Glutamatergic neuron (in vitro differentiated cells): Measurements from ENCODE around the gene FDX1. TPM values are rescaled to one million over a fixed set of nuclear protein-coding genes. Genes with fewer than 3 reads are reported as not detected.

Experiments
- DNase-seq: peaks from one replicate; pipeline ENCODE4 v3.0.0; 2022
- H3K27ac Mint-ChIP-seq: one replicate; pipeline ENCODE4 v1.8.0; 2020; ENCODE audit warnings: mild to moderate bottlenecking, mixed read lengths, inconsistent platforms; ENCODE audit not compliant: unreplicated experiment
- H3K27me3 Mint-ChIP-seq: one replicate; pipeline ENCODE4 v1.8.0; 2020; ENCODE audit warnings: mild to moderate bottlenecking, moderate library complexity, mixed read lengths, inconsistent platforms; ENCODE audit not compliant: unreplicated experiment
- H3K36me3 Mint-ChIP-seq: one replicate; pipeline ENCODE4 v1.8.0; 2020; ENCODE audit warnings: mild to moderate bottlenecking, mixed read lengths, inconsistent platforms; ENCODE audit not compliant: unreplicated experiment
- H3K4me1 Mint-ChIP-seq: one replicate; pipeline ENCODE4 v1.8.0; 2020; ENCODE audit warnings: mild to moderate bottlenecking, low read depth, mixed read lengths, inconsistent platforms; ENCODE audit not compliant: unreplicated experiment
- H3K4me3 Mint-ChIP-seq: one replicate; pipeline ENCODE4 v1.8.0; 2020; ENCODE audit warnings: mild to moderate bottlenecking, mixed read lengths, inconsistent platforms; ENCODE audit not compliant: unreplicated experiment
- H3K9me3 Mint-ChIP-seq: one replicate; pipeline ENCODE4 v1.8.0; 2020; ENCODE audit warnings: mild to moderate bottlenecking, moderate library complexity, mixed read lengths, inconsistent platforms; ENCODE audit not compliant: unreplicated experiment
- CTCF ChIP-seq: fragments of 200-600 bp; sonication (generic); IDR thresholded peaks from one replicate; pipeline ENCODE4 v1.5.0; 2021; ENCODE audit not compliant: partially characterized antibody, unreplicated experiment
- total RNA-seq: library from RNA; stranded (reverse); fragmentation: NEBNext Ultra II Directional; extraction: Animal tissue kit (Norgen Biotek cat#: 25700); gene quantifications from one replicate; pipeline ENCODE4 v1.2.1, GENCODE V29; 2021; ENCODE audit not compliant: unreplicated experiment

FDX1 gene
- total RNA-seq, 1 donor from 2014 or later = 5.4 TPM

DNA sequence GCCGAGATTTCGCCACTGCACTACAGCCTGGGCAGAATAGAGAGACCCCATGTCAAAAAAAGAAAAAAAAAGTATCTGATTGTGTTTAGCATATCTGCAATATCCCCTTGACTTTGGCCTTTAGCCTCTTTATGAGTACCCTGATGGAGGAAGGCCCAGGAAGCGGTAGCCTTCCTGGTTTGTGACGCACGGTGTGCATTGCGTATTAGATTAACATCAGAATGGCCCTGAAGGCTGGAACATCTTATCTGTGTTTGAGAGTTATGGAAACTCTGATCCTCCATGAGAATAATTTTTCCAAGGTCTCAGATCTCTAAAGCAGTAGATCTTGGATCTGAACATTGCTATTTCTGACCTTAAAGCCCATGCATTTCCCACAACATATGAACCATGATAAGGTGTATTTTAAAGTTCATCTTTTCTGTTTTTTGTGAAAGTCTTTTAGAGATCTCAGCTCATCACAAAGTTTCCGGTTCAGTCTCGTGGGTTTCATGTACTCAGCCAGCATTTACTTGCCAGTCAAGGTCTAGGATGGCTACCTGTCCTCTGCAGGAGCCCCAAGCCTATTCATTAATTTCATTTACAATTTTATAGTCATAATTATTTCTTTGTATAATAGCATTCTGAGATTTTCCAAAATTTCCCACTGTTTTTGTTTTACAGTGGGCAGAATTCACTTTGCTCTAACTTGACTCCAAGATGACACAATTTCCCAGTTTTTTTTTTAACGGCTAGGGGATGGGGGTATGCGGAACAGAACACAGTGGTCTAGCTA, 605 bp upstream of the FDX1 start:
- Mint-ChIP-seq H3K4me1 (peaks cover 16% of the 10 kb centered on the region), H3K27ac (peak overlapping the region; percentile 89)

GRCh38 chr11:110430267-110431050, 711 bp downstream of the FDX1 start:
- peaks cover 16% of the 10 kb centered on the region for H3K4me1 Mint-ChIP-seq
- H3K27ac Mint-ChIP-seq = peak overlapping the region; percentile 95
- no peak for DNase-seq
- H3K36me3 Mint-ChIP-seq = no peaks in the 10 kb centered on the region
- H3K9me3 Mint-ChIP-seq = peaks cover 9% of the 10 kb centered on the region
- peak overlapping the region; percentile 99 for H3K4me3 Mint-ChIP-seq
- H3K27me3 Mint-ChIP-seq = peaks cover 5% of the 10 kb centered on the region
- TF ChIP-seq CTCF = peak; percentile 26

More for the DNA sequence above, 605 bp upstream of the FDX1 start:
- Mint-ChIP-seq H3K36me3 (no peaks in the 10 kb centered on the region), H3K9me3 (peaks cover 9% of the 10 kb centered on the region), H3K4me3 (peak overlapping the region; percentile 84), H3K27me3 (peaks cover 5% of the 10 kb centered on the region)
- TF ChIP-seq CTCF = no peak
- DNase-seq = no peak

- peaks cover 5% of the 10 kb centered on the region for H3K27me3 Mint-ChIP-seq
- peak overlapping the region; percentile 99 for H3K4me3 Mint-ChIP-seq
- peaks cover 9% of the 10 kb centered on the region for H3K9me3 Mint-ChIP-seq
- H3K36me3 Mint-ChIP-seq = no peaks in the 10 kb centered on the region
- peak overlapping the region; percentile 95 for H3K27ac Mint-ChIP-seq
- no peak for DNase-seq
- peaks cover 13% of the 10 kb centered on the region for H3K4me1 Mint-ChIP-seq
- TF ChIP-seq CTCF = no peak
Observed at GRCh38 chr11:110431051-110431672, 1.4 kb downstream of the FDX1 start.

- peaks cover 9% of the 10 kb centered on the region for H3K9me3 Mint-ChIP-seq
- peaks cover 12% of the 10 kb centered on the region for H3K4me1 Mint-ChIP-seq
- no peaks in the 10 kb centered on the region for H3K36me3 Mint-ChIP-seq
- H3K27ac Mint-ChIP-seq = no peak overlapping the region
- peaks cover 5% of the 10 kb centered on the region for H3K27me3 Mint-ChIP-seq
- peak overlapping the region; percentile 99 for H3K4me3 Mint-ChIP-seq
- no peak for TF ChIP-seq CTCF
- no peak for DNase-seq
Observed at GRCh38 chr11:110431674-110432073, 1.9 kb downstream of the FDX1 start.
